Activated CD4-positive, alpha-beta T cell treated with anti-CD3 and anti-CD28 coated beads, Interleukin-2, amount 50 U/mL, for 24 hours (primary cell): ENCODE results near the gene ABCA5.
"Not testable (repeated sequence)": the region's sequence is repeated elsewhere in the genome, so short reads cannot be mapped to it uniquely, and the experiment has no call there.

Experiments
- DNase-seq, 2 donors: peaks; one replicate each; pipeline ENCODE4 v3.0.0-alpha.2; 2020; ENCODE audit warnings: low read depth in 1 of 2, low spot score in 1 of 2

Gene ABCA5

DNA sequence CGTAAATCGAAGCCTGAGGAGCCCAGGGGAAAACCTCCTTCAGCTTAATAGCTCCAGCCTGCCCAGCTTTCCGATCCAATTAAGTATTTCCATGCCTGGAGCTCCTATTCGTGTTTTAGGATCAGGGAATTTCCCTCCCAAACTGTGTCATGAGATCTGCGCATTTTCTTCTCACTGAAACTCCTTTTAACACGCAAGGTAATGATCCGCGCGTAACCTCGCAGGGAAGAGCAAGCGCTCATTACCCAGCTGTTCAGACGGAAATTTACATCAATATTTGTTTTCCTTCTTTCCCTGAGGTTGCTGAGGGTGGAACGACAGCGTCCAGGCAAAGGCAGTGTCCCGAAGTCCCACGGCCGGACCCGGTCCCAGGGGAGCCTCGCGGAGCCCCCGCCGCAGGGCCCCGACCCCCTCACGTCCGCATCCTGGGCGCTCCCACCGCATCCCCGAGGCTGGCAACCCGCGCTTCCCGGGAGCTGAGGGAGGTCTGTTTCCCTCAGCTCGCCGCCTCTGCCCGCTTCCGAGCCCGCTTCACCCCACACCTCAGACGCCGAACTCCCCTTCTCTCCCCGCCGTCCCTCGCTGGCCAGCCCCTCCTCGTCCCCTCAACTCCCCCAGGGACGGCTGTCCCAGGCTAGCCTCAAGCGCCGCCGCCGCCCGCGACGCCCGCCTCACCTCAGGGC, 415 bp downstream of the ABCA5 start:
- DNase-seq: peak in 1 of 2 donors; percentile 20

DNA sequence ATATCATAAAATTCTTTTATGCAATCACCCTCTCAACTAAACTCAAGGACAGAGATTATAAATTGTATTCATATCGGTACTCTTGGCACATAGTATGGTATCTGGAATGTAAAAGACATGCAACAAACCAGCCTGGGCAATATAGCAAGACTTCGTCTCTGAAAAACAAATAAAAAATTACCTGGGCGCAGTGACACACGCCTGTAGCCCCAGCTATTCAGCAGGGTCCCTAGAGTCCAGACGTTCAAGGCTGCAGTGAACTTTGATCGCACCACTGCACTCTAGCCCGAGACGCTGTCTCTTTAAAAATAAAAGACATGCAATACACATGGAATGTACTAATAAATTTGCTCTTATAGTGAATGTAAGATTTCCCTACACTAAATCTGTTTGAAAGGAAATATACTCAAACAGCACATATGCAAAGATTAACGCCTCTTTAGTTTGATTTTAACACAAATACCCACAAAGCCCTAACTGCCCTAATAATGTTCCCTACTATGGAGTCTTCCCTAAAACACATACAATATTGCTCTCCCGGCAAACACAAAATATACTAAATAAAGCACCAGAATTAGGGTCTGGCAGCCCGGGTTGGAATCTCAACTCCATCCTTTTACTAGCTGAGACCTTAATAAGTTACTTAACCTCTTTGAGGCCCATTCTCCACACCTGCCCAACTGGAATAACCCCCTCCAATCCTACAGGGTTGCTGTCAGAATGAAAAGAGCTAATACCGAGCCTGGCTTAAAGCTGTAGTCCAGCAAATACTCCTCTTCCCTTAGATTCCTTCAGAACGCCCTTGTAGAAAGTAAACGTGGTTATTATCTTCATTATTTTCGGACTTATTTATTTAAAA, 1.2 kb downstream of the ABCA5 start:
- DNase-seq: no peak

DNA sequence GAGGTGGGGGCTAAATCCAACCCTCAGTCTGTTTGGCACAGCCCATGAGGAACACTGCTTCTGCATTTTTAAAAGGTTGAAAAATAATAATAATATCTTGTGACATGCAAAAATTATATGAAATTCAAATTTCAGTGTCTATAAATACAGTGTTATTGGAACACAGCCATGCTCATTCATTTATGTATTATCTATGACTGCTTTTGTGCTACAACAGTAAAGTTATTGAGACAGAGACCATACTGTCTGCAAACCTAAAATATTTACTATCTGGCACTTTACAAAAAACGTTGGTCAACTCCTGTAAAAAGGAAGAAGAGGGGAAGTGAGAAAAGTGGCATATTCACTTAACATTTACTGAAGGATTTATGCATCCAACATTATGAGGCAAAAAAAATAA, 3.1 kb downstream of the ABCA5 start:
- no peak for DNase-seq

DNA sequence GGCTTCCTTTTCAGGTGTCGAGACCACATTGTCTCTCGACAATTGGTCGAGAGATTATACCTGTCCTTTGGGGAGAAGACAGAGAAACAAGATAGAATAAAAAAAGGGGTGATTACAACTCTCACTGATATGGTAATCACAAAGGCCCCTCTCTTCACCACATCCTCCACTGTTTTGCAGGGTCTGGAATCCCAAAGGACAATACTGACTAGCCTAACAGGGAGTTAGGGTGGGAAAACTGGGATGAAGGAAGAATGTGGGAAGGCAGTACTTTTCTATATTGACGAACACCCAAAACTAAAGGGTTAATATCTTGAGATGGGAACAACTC, 6.1 kb downstream of the ABCA5 start:
- no peak for DNase-seq

DNA sequence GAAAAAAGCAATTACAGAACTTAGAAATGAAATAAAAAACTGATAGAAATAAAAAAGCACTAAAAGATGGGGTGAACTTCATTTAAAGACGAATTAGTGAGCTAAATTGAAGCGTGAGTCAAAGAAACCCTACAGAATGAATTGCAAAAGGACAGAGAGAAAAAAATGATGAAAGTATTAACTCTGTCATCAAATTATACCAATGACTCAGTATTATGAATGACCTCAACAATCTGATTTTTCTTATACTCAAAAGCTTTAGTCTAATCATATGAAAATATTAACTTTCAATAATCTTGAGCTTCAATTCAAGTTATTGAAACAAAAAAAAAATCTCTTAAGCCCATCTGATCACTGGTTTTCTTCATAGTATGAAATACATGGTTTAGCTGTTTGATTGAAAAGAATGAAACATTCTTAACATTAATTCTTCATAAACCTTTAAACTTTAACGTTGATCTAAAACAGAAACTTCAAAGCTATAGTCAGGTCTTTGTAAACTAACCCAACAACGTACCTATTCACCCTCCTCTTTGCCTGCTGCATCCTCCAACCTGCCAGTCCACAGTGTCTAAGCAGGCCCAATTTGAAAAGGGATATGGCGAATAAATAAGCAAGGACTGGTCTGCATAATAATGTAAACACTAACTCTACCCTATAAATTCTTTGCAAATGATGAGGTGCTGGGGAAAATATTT, 6.6 kb downstream of the ABCA5 start:
- no peak for DNase-seq

DNA sequence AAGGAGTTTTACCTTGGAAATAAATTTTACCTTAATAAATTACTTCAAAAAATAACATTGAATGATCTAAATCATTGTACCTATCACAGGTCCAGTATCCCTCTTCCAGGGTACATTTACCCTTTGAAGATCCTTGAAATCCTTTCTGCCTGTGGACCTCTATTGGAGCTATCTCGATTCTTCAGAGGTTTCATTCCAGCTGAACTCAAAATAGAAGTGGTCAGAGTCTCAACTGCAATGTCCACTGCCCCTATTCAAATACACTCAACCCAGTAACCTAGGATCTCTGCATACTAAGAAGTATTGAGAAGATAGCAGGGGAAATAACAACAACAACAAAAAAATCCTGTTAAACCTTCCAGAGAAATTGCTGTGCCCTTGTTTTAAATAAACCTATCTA, 9.3 kb downstream of the ABCA5 start:
- DNase-seq: no peak

DNA sequence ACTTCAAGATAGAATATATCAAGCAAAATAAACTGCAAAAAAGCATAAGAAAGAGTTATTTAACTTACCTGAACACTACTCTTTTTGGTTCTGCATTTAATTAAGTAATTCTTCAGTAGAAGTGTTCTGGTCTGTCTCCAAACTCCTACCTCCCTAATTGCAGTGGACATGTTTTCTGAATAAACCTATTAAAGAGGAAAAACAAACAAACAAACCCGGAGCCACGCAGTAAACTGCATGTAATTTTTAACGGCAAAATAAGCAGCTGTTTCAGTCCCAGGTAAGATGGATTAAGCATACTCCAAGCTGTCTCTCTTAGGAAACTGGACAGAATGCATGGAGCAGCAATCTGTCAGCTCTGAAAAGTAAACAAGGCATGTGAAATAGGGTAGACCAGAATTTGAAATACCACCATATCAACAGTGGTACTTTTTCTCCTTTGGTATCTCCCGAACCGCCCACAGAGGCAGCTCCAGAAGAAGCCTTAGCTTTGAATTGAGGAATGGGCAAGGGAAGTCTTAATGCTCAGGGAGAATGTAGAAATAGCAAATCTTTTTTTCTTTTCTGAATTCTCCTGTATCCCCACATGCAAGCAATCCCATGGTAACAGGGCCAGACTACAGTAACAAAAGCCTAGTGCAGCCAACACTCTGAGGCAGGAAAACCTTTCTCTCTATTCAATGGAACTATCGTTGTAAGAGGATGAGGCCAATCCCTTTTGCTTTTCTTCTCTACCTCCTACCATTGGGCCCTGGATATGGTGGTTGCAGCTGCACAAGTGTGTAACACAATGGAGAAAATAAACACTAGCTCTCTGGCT, 12.5 kb downstream of the ABCA5 start:
- DNase-seq: no peak

DNA sequence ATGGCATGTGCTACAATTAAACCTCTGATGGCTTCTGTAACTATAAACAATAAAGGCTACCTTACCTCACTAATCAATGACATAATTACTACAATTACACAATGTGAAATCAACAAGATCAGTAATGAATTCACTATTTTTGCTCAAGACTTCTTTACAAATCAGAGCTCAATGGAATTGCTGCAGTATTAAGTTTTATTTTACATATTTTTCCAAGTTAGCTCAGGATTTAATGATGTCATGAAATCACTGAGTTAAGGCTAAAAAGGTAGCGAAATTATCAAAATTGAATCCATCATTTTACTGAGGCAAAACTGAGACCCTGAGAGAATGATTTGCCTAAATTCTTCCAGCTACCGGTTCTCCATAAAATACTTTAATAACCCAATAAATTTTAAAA, 21.8 kb downstream of the ABCA5 start:
- no peak for DNase-seq

DNA sequence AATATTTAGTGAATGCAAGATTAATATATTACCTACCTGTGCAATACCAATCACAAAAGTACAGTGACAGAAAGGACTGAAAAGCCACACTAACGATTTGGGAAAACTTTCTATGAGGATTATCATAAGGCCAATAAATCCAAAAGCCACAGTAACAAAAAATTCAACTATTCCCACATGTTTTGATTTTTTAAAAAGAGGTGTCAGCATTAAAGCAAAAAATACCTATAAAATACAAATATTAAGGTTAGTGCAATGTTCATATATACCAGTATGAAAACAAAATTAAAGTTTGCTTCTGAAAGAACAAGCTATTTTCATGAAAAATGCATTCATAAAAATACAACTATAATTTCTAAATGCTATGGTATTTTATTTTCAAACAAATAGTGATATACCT, 24.3 kb downstream of the ABCA5 start:
- DNase-seq: no peak

DNA sequence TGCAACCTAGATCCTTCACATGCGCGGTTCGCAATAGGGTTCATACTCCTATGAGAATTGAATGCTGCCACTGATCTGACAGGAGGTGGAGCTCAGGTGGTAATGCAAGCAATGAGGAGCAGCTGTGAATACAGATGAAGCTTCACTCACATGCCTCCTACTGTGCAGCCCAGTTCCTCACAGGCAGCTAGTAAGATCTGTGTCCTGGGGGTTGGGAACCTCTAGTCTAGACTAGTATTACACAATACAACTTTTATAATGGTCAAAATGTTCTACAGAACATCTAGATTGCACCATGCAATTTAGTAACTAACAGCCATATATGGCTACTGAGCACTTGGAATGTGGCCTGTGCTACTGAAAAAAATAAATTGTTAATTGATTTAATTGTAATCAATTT, 26.7 kb downstream of the ABCA5 start:
- DNase-seq: no peak

DNA sequence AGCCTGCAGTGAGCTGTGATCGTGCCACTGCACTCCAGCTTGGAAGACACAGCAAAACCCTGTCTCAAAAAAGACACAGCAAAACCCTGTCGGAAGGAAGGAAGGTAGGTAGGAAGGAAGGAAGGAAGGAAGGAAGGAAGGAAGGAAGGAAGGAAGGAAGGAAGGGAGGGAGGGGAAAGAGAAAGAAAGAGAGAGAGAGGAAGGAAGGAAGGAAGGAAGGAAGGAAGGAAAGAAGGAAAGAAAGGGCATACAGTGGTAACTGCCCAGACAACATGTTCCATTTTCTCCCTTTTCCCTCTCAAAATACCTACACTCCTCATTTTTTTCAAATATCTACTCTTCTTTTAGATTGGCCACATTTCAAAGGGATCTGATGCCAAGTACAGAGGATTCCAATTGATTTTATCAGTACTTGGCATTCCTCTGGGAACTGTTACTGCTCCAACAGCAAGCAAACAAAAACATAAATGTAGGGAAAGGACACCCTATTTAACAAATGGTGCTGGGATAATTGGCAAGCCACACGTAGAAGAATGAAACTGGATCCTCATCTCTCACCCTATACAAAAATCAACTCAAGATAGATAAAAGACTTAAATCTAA, 28.7 kb downstream of the ABCA5 start:
- DNase-seq: not testable (repeated sequence)

DNA sequence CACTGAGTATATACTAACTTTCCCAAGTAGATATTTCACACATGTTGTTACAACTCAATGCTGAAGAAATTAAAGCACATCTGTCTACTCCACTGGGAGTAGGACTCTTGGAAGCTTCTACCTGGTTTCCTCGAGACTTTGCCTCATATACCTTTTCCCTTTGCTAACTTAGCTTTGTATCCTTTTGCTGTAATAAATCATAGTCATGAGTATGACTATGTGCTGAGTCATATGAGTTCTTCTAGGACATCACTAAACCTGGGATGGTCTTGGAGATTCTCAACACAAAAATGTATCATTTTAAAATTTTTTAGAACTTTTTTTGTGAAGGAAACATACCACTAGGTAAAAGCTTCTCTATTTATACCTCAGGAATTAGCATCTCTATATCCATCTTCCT, 39.8 kb downstream of the ABCA5 start:
- DNase-seq: no peak

DNA sequence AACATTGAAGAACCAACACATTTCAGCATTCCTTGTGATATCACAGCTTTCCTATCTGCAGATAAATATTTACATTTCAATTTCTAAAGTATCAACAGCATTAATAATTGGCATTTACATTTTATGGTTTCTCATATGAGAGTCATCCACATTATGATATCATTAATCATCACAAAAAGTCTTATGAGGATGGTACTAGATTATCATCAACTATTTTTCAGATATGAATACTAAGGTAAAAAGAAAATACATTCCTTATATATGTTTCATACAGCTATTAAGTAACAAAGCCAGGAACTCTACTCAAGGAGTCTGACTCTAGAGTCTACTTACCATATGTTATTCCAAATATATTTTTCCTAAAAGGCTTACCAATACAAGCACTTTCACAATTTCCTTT, 40.7 kb downstream of the ABCA5 start:
- no peak for DNase-seq

DNA sequence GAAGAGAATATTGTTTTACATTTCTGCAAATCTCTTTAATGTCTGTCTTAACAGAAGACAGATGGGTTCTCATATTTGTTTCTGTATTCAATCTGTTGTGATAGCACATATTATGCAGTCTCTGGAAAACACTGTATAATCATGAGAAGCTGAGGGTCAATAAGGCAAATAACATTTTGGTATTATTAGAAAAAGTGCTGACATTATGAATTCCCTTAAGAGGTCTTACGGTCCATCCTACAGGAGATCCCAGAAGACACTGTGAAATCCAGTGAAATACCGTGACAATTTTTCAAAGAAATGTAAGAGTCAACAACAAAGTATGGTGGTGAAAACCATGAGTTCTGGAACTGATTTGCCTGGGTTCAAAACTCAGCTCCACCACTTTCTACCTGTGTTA, 42.3 kb downstream of the ABCA5 start:
- no peak for DNase-seq

DNA sequence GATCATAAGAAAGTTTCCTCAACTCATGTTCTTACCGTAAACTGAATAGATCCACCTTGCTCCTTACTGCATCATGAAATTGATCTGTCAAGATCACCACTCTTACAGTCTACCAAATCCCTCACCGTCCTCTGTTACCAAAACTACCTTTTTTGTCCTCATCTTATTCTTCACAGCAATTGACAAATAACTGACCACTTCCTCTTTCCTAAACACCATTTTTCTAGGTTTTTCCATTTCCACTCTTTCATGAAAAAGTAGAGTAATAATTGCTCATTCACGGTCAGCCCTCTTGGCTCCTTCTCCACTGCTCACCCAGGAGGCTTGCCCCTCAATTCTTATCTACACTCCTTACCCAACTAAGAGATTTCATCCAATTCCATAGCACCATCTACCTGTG, 44.9 kb downstream of the ABCA5 start:
- no peak for DNase-seq

DNA sequence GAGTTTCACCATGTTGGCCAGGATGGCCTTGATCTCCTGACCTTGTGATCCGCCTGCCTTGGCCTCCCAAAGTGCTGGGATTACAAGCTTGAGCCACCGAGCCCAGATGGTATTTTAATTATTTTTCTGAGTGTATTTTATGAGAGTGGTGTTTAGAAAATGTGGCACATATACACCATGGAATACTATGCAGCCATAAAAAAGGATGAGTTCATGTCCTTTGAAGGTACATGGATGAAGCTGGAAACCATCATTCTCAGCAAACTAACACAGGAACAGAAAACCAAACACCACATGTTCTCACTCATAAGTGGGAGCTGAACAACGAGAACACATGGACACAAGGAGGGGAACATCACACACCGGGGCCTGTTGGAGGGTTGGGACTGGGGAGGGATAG, 50.7 kb downstream of the ABCA5 start:
- DNase-seq: not testable (repeated sequence)

DNA sequence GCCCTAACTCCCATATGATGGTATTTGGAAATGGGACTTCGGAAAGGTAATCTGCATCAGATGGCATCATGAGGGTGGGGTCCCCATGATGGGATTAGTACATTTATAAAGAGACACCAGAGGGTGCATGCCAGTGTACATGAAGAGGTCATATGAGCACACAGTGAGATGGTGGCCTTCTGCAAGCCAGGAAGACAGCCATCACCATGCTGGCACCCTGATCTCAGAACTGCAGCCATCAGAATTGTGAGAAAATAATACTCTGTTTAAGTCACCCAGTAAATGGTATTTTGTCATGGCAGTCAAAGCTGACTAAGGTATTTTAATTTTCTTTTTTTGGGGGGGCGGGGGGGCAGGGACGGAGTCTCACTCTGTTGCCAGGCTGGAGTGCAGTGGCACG, 51.2 kb downstream of the ABCA5 start:
- DNase-seq: no peak

DNA sequence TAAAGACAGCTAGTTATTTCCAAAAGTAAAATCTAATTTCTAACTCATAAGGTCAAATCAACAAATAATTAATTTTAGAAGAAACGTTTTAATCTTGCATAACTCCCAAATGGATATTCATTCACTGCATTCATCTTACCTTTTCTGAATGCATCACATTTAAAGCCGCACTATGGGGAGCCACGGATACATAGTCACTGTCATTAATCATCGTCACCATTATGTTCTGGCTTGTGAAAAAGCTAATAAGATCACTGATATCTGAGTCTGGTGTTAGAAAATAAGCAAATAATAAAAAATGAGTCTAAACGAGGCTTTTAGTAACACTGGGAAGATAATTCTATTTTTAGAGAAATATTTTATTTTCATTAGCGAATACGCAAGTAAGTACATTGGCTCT, 55.9 kb downstream of the ABCA5 start:
- no peak for DNase-seq

DNA sequence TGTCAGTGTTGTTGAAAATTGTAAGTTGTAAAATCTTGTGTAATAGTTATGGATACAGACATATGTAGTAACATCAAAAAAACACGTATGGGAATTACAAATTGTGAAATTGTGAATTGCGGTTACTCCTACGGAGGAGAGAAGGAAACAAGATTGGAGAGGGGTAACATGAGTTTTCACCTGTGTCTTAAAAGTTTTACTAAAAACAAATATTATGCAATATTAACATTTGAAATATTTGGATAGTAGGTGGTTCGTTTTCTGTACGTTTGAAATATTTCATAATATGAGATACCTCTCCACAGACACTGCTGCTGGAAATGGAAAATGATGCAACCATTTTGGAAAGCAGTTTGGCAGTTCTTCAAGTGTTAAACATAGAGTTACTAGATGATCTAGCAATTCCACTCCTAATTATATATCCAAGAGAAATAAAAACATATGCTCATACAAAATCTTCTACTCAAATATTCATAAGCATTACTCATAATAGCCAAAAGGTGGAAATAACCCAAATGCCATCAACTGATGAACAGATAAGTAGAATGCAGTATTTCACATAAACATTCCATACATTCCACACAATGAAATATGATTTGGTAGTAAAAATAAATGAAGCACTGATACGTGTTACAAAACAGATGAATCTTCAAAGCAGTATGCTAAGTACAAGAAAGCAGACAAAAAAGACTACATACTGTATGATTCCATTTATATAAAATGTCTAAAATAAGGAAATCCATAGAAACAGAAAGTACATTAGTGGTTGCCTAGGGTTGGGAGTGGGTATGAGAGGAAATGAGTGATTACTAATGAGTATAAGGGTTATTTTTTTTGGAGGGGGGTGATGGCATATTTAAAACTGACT, 57.6 kb downstream of the ABCA5 start:
- no peak for DNase-seq

DNA sequence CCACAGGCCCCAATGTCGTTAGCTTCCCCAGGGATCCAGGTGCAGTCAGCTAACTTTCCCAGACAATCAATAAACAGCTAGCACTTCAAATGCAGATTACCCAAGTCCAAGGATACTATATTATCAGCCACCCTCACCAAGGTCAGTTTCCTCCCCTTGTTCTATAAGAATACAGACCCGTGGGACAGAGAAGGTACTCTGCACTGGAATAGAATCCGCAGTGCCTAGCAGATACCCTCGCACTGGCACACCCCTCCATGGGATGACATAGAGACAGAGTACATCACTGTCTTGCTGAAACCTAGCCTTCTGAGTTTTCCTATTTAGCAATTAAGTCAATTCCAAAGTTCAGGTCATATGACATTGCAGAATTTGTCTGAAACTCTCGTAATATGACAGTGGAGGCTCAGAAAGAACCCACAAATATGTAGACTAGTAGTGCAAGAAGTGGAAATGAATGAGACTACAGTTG, 58.4 kb downstream of the ABCA5 start:
- DNase-seq: no peak
